Large intestine (tissue), 3 donors: Measurements from ENCODE around the gene RAB11FIP2. TPM values are rescaled to one million over a fixed set of nuclear protein-coding genes. Genes with fewer than 3 reads are reported as not detected.

ENCODE experiments used
- DNase-seq, 2 donors: peaks; one replicate each; pipeline versions ENCODE4 v3.0.0 to v3.0.0-alpha.2; 2013
- H3K27ac ChIP-seq: one replicate; pipeline ENCODE4 v1.5.1; 2013; ENCODE audit warnings: low read length
- H3K27me3 ChIP-seq: 2 replicates; pipeline ENCODE4 v1.6.1; 2013; ENCODE audit warnings: low read length; ENCODE audit not compliant: control insufficient read depth, insufficient read depth
- H3K36me3 ChIP-seq: 2 replicates; pipeline ENCODE4 v1.6.1; 2013; ENCODE audit warnings: low read length; ENCODE audit not compliant: control insufficient read depth, insufficient read depth
- H3K4me1 ChIP-seq: one replicate; pipeline ENCODE4 v1.6.1; 2013; ENCODE audit warnings: low read length; ENCODE audit not compliant: control insufficient read depth, insufficient read depth
- H3K4me3 ChIP-seq: one replicate; pipeline ENCODE4 v1.5.1; 2013; ENCODE audit warnings: low read length
- H3K9me3 ChIP-seq: one replicate; pipeline ENCODE4 v1.6.1; 2013; ENCODE audit warnings: mild to moderate bottlenecking, low read depth, low read length, moderate library complexity; ENCODE audit not compliant: control insufficient read depth
- WGBS: methylation state at CpG from one replicate; pipeline ENCODE4 v1.1.5; 2013; ENCODE audit warnings: low lambda C conversion rate; ENCODE audit not compliant: insufficient coverage; 5-methylcytosine and 5-hydroxymethylcytosine counted together
- polyA plus RNA-seq: library from polyadenylated mRNA; unstranded; fragments of 120-200 nt; gene quantifications from one replicate; pipeline ENCODE4 v1.2.1, GENCODE V29; 2013

Gene RAB11FIP2
- polyA plus RNA-seq, 1 donor: 16.4 TPM

- Histone ChIP-seq H3K36me3 (no peaks in the 10 kb centered on the region), H3K27me3 (no peaks in the 10 kb centered on the region), H3K4me3 (no peak overlapping the region), H3K27ac (no peak overlapping the region), H3K4me1 (peaks cover 3% of the 10 kb centered on the region), H3K9me3 (no peaks in the 10 kb centered on the region)
- 90% methylated on average over 3 of the region's 4 CpGs for WGBS
- DNase-seq: no peak
Measured at GRCh38 chr10:118057361-118057760, 10.6 kb upstream of the RAB11FIP2 start.

- no peak overlapping the region for H3K4me3 ChIP-seq
- H3K27ac ChIP-seq: no peak overlapping the region
- no peaks in the 10 kb centered on the region for H3K27me3 ChIP-seq
- no peaks in the 10 kb centered on the region for H3K4me1 ChIP-seq
- WGBS: no CpG with 5 or more reads among the region's 2 CpGs
- no peak for DNase-seq
- H3K9me3 ChIP-seq: no peaks in the 10 kb centered on the region
- no peaks in the 10 kb centered on the region for H3K36me3 ChIP-seq
Measured at GRCh38 chr10:118054383-118054782, 7.6 kb upstream of the RAB11FIP2 start.

- Histone ChIP-seq H3K9me3 (no peaks in the 10 kb centered on the region), H3K27ac (no peak overlapping the region), H3K4me3 (no peak overlapping the region), H3K36me3 (no peaks in the 10 kb centered on the region), H3K4me1 (no peaks in the 10 kb centered on the region), H3K27me3 (no peaks in the 10 kb centered on the region)
- 100% methylated on average over 1 of the region's 2 CpGs for WGBS
- no peak for DNase-seq
Measured at GRCh38 chr10:118052816-118053215, 6.1 kb upstream of the RAB11FIP2 start.

GRCh38 chr10:118047880-118048279 is 1.1 kb upstream of the RAB11FIP2 start:
- no peaks in the 10 kb centered on the region for H3K9me3 ChIP-seq
- no peaks in the 10 kb centered on the region for H3K36me3 ChIP-seq
- 88% methylated on average over 5 of the region's 5 CpGs for WGBS
- no peak overlapping the region for H3K27ac ChIP-seq
- H3K4me3 ChIP-seq: no peak overlapping the region
- H3K4me1 ChIP-seq: peaks cover 5% of the 10 kb centered on the region
- no peak for DNase-seq
- H3K27me3 ChIP-seq: no peaks in the 10 kb centered on the region

GRCh38 chr10:118047157-118047719 is 497 bp upstream of the RAB11FIP2 start:
- Histone ChIP-seq H3K4me1 (peaks cover 6% of the 10 kb centered on the region), H3K27me3 (no peaks in the 10 kb centered on the region), H3K9me3 (no peaks in the 10 kb centered on the region), H3K27ac (peak overlapping the region; percentile 84), H3K4me3 (peak overlapping the region; percentile 77), H3K36me3 (no peaks in the 10 kb centered on the region)
- no CpG with 5 or more reads among the region's 22 CpGs for WGBS
- DNase-seq: no peak

- H3K27me3 ChIP-seq: no peaks in the 10 kb centered on the region
- H3K27ac ChIP-seq: peak overlapping the region; percentile 84
- no peaks in the 10 kb centered on the region for H3K9me3 ChIP-seq
- H3K4me3 ChIP-seq: peak overlapping the region; percentile 77
- WGBS: no CpG with 5 or more reads among the region's 14 CpGs
- DNase-seq: peak; percentile 26 to 66
- H3K36me3 ChIP-seq: no peaks in the 10 kb centered on the region
- H3K4me1 ChIP-seq: peaks cover 6% of the 10 kb centered on the region
Measured at GRCh38 chr10:118045837-118046394, 825 bp downstream of the RAB11FIP2 start.

- Histone ChIP-seq H3K36me3 (no peaks in the 10 kb centered on the region), H3K9me3 (no peaks in the 10 kb centered on the region), H3K4me3 (peak overlapping the region; percentile 77), H3K27me3 (no peaks in the 10 kb centered on the region), H3K4me1 (peaks cover 6% of the 10 kb centered on the region), H3K27ac (peak overlapping the region; percentile 84)
- DNase-seq: peak in 1 of 2 donors; percentile 31
- 36% methylated on average over 6 of the region's 8 CpGs for WGBS
Measured at GRCh38 chr10:118045158-118045836, 1.4 kb downstream of the RAB11FIP2 start.

GRCh38 chr10:118042827-118043242 is 3.9 kb downstream of the RAB11FIP2 start:
- Histone ChIP-seq H3K36me3 (peaks cover 7% of the 10 kb centered on the region), H3K27ac (no peak overlapping the region), H3K9me3 (no peaks in the 10 kb centered on the region), H3K4me1 (peaks cover 6% of the 10 kb centered on the region), H3K27me3 (no peaks in the 10 kb centered on the region), H3K4me3 (no peak overlapping the region)
- DNase-seq: no peak
- 67% methylated on average over 1 of the region's 2 CpGs for WGBS

GRCh38 chr10:118042336-118042735 is 4.4 kb downstream of the RAB11FIP2 start:
- Histone ChIP-seq H3K9me3 (no peaks in the 10 kb centered on the region), H3K4me1 (peaks cover 6% of the 10 kb centered on the region), H3K4me3 (no peak overlapping the region), H3K27ac (no peak overlapping the region), H3K27me3 (no peaks in the 10 kb centered on the region), H3K36me3 (peaks cover 7% of the 10 kb centered on the region)
- DNase-seq: no peak

- DNase-seq: no peak
- 100% methylated on average over 1 of the region's 2 CpGs for WGBS
- H3K36me3 ChIP-seq: peaks cover 7% of the 10 kb centered on the region
- H3K4me3 ChIP-seq: no peak overlapping the region
- no peaks in the 10 kb centered on the region for H3K9me3 ChIP-seq
- no peak overlapping the region for H3K27ac ChIP-seq
- H3K27me3 ChIP-seq: no peaks in the 10 kb centered on the region
- H3K4me1 ChIP-seq: peaks cover 13% of the 10 kb centered on the region
Measured at GRCh38 chr10:118041316-118041715, 5.4 kb downstream of the RAB11FIP2 start.
